Measurements from ENCODE around the gene TCERG1L.

DNA sequence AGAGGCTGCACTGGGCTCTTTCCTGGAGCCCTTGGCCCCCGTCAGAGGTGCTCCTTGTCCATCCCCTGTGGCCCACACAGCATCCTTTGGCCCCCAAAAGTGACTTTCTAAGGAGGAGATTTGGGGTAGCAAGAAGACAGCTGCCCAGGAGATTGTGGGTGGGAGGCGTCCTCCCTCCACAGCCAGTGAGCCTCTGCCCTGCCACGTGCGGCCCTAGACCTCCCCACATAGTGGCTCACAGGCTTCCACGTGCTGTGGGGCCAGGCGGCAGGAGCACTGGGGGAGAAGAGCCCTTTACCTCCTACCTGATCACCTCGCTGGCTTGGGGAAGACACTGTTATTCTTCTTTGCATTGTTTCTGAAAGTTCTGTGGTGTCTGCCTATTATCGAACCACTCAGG, 178.8 kb downstream of the TCERG1L start:
- TF ChIP-seq, protein P1, sequence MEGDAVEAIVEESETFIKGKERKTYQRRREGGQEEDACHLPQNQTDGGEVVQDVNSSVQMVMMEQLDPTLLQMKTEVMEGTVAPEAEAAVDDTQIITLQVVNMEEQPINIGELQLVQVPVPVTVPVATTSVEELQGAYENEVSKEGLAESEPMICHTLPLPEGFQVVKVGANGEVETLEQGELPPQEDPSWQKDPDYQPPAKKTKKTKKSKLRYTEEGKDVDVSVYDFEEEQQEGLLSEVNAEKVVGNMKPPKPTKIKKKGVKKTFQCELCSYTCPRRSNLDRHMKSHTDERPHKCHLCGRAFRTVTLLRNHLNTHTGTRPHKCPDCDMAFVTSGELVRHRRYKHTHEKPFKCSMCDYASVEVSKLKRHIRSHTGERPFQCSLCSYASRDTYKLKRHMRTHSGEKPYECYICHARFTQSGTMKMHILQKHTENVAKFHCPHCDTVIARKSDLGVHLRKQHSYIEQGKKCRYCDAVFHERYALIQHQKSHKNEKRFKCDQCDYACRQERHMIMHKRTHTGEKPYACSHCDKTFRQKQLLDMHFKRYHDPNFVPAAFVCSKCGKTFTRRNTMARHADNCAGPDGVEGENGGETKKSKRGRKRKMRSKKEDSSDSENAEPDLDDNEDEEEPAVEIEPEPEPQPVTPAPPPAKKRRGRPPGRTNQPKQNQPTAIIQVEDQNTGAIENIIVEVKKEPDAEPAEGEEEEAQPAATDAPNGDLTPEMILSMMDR (conservative IDR thresholded peaks at IDR 0.05), result no peak
- no peak for TF ChIP-seq EZH2 (IDR thresholded peaks at IDR 0.05; ENCODE audit: low read depth)

Data from PC-9 (cell line).